ENCODE measurements around the gene HEPACAM.
A peak's percentile ranks its signal among the peaks of the same experiment; 100 is the strongest.

Gene HEPACAM

DNA sequence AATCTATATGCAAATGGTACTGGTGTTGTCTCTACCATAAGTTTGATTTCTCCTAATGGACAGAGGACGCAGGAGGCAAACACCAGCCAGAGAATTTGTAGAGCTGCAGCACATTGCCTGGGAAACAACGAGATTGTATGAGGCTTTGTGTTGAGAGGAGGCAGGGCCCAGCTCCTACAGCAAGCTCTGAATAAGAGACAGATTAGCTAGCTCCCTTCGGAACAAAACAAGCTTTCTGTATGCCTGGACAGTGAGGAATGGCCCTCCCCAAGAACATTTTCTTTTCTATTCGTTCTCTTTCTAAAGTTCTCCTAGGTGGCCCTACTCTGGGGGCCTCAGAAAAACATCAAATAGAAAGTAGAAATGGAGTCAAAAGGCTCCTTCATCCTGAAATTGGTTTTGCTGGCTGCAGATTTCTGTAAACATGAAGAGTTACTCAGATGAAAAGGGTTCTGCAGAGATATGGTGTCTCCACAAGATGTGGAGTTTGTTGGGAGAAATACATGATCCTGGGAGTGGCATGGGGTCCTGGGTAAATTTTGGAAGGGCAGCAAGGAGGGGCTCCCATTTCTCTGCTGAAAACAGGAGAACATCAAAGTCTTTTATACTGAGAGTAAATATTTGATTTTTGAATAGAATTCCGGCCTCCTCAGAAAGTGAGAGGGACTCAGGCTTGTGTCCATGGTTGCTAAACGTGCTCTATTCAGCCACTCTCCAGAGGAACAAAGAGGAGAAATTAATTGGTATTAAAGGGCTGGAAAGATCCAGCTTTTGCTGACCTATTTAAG, 6.8 kb upstream of the HEPACAM start:
- no peak for DNase-seq

DNA sequence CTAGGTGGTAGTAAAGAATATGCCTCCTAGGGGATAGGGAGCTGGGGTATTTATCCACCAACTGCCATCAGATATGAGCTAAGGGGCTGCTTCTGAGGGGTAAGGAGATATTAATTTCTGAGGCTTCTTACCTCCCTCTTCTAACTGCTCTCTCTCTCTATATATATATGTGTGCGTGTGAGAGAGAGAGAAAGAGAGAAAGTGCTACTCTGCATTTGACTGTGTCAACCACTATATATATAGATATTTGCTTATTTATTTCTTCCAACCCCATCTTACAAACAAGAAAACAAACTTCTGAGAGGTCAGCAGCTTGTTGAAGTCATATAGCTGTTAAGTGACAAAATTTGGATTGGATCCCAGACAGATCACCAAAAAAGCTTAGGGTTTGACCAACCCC, 5.9 kb upstream of the HEPACAM start:
- DNase-seq = no peak

DNA sequence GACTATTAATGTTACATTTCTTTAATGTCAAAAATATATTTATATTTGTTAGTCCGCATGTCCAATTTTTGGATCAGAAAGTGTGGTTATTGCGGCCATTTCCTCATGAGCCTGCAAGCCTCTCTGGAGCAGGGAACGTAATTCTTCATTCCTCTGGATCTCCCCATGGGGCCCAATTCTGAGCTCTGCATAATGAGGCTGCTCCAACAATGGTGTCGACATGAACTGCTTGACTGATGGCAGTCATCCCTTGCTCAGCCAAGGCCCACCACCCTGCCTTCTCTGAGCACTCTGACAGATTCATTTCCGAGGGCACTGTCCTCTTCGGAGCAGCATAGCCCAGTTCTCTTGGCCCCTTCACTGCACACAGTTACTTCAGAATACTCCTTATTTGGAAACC, 3.1 kb upstream of the HEPACAM start:
- DNase-seq = no peak

DNA sequence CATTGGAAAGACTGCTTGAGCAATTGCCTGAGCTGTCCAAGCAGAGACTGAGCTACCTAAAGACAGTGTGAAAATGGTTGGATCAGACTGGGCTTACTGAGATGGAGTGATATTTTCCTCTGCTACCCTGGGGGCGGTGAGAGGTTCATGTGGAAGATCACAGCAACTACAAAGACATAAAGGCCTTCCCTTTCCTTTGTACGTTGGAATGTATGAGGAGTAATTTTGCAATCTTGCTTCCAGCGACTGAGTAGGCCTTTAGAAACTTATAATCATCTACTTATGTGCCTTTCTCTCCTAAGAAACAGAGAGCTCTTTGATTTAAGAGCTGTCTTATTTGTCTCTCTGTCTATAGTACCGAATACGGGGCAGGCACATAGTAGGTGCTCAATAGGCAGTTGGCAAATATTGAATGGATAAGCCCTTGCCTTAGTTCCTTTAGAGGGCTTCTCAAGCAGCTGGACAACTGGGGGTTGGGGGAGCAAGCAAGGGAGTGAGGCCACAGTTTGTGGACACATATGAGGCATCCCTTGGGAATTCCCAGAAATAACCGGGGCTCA, 2.4 kb upstream of the HEPACAM start:
- no peak for DNase-seq

DNA sequence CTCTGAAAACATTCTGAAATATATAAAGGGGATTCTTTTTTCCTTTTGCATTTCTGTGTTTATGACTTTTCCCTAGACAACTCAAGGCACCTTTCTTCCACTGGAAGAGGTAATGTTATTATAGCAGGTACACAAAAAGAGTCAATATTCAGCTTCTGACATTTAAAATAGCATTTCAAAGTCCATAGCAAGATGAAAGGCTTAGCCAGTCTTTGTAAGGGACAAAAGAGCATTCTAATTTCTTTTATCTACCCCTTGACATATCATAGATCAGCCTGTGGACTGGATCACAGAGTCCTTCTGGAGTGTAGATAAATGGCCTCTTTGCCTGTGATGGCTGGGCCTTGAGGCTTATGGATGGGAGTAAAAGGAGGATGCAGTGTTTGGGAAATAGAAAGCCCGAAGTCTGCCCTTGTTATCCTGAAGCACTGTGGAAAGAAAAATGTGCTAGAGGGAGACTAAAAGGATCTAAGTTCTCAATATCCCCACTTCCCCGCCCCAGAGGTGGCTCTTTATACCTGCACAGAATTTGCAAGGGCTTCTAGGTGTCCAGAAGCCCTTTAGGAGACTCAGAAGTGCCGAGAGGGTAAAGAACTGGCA, 1.6 kb upstream of the HEPACAM start:
- DNase-seq = no peak

DNA sequence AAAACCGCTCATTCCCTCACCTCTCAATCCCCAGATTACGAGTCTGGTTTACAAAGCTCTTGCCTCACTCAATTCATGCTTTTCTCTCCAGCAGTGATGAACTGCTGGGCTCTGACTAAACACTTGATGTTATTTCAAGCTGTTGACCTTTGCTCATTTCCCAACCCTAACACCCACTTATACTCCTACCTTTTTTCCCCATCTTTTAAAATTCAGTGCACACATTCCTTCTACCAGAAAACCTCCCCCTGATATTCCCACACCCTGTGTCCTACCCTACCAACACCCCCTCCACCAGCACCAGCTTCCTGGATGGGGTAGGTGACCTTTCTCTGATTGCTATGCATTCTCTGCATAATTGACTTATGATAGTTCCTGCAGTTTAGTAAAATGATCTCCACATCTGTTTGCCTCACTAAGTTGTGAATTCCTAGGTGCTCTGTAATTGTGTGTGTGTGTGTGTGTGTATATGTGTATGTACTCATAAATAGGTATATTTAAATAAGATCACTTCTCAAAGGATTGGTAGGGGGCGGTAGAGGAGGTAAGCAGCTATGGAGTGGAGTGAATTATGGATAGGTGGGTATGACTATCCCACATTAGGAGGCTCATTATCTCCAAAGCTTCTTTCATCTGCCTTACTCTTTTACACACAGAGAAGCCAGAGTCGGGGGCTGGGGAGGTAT, 842 bp downstream of the HEPACAM start:
- no peak for DNase-seq

DNA sequence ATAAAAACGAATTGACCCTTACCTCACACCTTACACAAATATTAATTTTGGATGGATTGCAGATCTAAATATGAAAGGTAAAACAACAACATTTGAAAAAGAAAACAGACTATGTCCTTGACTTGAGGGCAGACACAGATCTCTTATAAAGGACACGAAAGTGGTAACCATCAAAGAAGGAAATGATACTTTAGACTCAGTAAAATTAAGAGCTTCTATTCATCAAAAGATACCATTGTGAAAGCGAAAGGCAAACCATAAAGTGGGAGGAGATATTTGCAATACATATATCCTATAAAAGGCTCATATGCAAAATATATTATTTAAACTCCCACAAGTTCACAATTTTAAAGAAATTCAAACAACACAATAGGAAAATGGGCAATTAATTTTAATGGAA, 5.0 kb downstream of the HEPACAM start:
- DNase-seq = no peak

DNA sequence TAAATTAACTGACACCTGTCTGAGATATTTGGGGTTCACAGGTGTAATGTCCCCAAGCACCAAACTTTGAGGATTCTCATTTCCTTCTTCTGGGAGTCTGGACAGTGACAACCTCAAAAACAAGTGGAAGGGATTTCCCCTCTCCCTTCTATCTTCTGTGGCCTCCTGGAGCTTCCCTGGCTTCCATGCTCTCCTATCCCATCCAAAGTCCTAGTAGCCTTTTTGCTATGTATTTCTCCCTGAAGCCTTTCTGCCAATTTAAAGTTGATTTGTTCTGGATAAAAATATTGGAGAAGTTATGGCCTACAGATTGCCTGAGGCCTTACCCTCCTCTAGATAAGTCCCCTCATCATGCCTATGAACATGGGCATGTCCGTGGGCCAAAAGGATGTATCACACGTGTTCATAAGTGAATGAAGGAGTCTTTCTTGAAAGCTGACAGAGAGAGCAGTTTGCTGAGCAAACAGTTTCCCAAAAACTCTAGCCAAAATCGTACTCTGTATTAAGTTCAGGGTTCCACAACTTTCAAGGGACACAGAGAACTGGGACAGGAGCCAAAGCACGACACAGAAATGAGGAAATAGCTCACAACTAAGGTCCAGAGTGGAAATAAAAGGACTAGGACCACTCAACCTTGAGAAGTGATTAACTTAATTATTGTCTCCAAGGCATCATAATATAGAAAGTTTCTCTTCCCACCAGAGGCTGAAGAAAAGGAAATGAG, 6.7 kb downstream of the HEPACAM start:
- no peak for DNase-seq

DNA sequence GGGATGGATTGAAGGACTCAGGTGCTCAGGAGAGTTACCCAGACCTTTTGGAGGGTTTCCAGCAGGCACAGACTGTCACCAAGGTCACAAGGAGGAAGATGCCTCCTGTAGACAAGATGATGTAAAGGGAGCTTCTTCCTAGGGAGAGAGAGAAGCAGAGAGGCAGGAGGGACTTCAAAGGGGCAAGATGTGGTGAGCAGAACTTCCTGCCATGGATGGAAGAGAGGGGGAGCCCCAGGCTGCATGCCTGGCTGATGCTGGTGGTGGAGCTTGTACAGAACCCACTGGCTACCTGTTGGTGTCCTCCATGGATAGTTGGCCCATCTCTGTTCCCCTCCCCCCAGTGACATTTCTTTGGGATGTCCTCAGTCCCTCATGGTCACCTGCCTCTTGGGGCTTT, 12.6 kb downstream of the HEPACAM start:
- no peak for DNase-seq

DNA sequence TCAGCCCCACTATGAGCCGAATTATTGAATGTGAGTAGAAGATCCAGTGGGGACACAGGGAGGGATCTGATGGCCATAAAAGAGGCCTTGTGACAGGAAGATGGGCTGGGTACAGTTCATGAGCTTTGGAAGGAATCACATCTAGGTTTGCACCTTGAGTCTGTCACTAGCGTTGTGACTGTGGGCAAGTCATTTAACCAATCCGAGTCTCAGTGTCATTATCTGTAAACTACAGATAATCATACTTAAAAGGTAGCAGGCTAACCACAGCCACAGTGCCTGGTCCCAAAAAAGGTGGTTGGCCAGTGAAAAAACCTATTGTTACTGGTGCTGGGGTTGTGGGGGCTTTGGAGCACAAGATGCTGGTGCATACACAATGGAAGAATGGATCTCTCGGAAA, 13.0 kb downstream of the HEPACAM start:
- DNase-seq = no peak

DNA sequence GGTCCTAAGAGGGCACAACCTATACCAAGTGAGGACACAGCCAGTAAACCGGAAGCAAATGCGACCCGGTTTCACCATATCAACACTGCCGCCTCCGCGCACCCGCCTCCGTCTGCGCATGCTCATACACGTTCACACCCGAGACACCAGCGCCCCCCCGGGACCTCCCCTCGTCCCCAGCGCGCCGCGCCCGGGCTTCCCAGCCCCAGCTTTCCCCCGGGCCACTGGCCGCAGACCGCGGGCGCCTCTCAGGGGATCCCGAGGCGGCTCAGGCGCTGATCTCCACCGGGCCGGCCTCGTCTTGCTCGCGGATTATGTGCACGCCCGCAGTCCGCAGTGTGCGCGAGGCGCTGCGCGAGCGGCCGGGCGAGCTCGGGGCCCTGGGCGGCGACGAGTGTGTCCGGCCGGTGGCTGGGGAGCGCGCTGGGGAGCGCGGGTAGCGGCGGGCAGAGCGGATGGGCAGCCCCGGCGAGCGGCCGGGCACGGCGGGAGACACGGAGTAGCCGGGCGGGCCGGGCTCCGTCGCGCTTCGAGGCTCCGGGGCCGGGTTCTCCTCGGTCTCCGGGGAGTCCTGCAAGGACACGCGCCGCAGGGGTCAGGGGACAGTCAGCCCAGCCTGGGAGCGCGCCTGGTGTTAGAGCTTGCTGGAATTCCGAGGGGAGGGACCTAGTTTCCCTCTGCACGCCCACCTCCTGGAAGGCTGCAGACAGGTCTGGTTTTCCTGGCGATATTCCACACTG, 14.8 kb downstream of the HEPACAM start:
- no peak for DNase-seq

DNA sequence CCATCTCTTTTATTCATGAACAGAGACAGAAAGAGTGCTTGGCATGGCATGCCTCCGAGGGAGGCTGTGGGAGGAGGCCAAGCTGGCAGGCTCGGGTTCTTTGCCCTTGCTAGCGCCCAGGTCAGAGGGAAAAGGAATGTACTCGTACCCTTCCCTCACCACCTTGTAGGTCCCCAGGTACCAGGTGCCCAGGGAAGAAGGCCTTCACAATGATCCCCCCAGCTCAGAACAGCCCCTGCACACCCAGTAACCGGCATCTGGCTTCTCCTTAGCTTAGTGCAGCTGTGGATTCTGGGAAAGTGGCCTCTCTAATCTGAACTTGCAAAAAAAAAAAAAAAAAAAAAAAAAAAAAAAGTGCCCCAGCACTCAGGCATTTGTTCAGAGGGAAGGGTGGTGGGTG, 15.5 kb downstream of the HEPACAM start:
- no peak for DNase-seq

DNA sequence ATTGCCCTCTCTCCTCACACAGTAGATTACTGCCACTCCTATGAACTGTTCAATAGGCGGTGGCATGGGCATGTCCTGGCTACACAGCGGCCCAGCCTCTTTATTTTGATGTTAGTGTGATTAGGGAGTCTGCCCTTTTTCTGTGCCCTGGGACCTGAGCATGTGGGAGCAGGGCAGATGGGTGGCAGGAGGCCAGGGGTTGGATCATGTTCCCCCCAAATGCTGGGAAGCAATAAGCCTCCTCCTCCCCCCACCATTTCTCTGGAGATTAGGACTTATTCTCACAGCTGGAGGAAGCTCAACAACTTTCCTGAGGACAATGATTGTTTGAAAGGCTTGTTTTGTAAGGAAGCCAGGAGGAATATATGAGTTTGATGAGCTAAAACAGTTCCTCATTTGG, 15.9 kb downstream of the HEPACAM start:
- peak; percentile 74 for DNase-seq

DNA sequence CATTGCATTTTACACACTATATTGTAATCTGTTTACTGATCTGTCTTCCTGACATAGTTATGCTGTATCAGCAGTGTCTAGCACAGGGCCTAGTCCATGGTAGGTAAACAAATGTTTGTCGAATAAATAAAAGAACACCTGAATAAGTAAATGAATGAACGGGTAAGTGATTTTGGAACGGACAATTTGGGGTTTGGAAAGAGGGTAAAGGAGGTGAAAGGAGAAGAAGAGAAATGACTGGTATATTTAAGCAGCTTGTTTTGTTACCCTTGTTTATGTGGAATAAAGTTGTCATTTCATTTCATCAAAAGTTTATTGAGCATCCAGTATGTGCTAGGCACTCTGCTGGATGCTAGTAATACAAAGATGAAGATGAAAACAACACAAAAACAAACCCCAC, 16.9 kb downstream of the HEPACAM start, which contains the start of gene HEPN1:
HEPN1 (plus strand) TSS at position 301 of the 400 bp plus-strand sequence.
- DNase-seq = no peak

DNA sequence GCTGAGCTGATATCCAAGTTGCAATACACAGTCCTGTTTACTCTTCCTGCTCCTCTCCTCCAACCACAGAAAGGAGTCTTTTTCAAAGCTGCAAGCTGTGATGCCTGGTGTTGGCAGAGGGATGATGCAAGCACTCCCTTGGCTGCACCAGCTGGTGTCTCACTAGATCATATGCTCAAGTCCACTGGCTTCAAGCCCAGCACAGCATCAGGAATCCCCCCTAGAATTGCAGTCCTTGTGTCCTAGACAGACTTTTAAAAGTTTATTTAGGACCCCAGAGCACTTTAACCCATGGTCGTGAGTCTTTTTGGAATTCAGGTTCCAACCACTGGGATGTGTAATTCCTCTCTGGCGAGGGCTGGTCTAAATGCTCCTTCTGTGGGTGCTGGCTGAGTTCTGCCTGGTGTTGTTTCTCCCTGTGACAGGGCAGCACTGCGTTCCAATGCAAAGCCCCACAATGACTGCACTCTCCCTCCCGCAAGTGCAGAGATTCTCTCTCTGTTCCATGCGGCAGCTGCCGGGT, 18.7 kb downstream of the HEPACAM start:
- DNase-seq = peak; percentile 84

DNA sequence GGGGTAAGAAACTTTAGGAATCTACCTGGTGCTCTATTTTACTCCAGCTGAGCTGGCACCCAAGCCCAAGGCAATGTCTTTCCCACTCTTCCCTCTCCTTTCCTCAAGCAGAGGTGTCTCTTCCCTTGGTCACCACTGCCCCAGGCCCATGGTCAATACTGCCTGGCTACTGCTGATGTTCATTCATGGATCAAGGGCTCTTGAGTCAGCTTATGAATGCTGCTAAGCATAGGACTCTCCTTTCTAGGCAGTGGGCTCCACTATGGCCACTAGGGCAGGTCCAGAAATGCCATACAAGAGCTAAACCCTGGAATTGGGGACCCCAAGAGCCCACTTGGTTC, 19.5 kb downstream of the HEPACAM start:
- DNase-seq = no peak

DNA sequence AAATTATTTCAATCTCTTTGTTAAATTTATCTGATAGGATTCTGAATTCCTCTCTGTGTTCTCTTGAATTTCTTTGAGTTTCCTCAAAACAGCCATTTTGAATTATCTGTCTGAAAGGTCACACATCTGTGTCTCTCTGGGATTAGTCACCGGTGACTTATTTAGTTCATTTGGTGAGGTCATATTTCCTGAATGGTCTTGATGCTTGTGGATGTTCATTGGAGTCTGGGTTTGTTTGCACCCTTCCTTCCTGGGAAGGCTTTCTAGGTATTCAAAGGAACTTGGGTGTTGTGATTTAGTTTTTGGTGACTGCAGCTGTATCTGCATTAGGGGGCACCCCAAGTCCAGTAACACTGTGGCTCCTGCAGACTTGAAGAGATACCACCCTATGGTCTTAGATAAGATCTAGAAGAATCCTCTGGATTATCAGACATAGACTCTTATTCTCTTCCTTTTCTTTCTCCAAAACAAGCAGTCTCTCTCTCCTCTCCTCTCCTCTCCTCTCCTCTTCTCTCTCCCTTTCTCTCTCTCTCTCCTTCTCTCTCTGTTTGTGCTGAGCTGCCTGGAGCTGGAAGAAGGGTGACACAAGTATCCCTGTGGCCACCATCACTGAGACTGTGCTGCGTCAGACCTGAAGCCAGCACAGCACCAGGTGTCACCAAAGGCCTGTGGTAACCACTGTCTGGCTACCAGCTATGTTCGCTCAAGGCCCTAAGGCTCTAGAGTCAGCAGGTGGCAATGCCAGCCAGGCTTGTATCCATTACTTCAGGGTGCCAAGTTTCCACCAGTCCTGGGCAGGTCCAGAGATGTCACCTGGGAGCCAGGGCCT, 20.1 kb downstream of the HEPACAM start:
- no peak for DNase-seq

DNA sequence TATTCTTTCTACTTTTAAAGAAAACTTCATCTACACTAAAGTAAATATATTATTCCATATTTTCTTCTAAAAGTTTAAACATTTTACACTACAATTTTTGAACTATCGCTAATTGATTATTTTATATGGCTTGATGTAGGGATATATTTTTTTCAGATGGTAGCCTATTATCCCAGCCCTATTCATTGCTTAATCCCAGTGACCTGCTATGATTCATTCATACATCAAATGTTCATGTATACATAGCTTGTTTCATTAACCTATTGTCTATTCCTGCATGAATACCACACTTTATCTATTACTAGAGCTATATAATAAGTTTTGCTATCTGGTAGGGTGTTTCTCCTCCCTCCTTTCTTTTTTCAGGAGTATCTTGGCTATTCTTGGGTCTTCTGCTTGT, 33.2 kb downstream of the HEPACAM start:
- no peak for DNase-seq

DNA sequence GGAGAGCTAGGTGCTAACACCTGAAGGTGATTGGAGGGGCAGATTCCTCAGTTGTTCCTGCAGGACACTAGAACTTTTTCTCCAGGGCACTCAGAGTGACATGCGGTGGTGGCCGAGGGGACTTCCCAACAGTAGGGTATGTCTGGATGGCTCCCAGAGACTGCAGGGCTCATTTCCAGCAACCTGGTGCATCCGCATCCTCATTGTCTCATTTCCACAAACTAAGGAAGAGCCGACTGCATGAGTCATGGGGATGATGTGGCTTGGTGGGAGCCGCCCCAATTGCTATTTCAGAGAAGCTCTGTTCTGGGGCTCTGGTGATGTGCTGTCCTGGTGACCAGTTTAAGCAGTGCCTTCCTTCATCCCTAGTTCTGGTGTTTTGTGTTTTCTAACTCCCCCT, 35.4 kb downstream of the HEPACAM start:
- DNase-seq = no peak

DNA sequence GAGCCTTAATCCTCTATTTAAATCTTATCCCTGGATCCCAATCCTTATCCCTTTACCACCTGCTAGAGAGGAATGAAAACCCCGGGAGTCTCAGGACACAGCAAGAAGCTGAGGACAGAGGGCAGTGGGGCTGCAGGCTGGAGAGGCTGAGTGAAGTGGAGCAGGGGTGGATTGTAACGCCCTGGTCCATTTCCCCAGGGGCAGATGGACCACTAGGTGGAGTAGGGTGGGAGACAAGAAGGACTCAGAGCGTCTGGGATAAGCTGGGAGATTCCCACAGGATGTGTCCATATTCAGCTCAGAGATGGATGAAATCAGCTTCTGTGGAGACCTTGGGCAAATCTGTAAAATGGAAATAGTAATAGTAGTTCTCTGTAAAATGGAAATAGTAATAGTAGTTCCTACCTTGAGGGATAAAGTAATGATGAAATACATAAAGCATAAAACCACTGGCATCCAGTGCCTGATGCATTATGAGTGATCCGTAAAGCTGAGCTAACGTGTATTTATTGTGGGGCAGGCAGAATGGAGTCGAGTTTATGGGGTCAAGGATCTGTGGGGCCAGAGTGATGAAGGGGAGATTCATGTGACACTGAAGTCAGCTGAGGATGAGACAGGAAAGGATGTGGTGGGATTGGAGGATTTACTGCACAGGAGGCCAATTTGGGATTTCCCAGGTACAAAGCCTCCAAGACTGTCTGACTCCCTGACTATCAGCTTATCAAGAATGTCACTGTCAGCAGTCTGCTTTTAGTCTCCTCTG, 36.3 kb downstream of the HEPACAM start:
- no peak for DNase-seq

DNA sequence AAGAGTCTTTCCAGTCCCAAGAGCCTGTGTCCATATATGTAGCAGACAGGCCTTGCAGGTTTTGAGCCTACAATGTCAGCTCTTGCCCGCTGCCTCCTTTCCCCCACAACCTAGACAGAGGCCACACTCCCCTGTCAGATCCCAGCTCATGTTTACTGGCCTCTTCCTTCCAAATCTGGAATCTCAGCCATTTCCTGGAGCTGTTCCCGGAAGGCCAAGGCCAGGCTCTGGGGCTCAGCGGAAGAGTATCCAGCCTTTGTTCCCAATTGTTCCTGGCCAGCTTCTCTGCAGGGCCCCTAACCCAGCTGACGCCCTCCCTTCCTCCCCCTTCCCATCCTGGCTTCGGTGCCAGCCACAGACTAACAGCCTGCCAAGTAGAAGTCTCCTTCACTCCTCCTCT, 37.1 kb downstream of the HEPACAM start:
- no peak for DNase-seq
